D721Med (cell line): Measurements from ENCODE around the gene CDK5RAP2.

Experiments
- DNase-seq: peaks from one replicate; pipeline ENCODE4 v3.0.0; 2011; ENCODE audit warnings: low spot score; ENCODE audit not compliant: insufficient read length
- FAIRE-seq: peaks from 2 replicates; lab custom pipeline; 2011; peaks lifted over from hg19 to GRCh38; lab: Jason Lieb, UNC
- CTCF ChIP-seq: IDR thresholded peaks from 2 replicates; pipeline ENCODE4 v1.5.1; 2012; ENCODE audit warnings: mild to moderate bottlenecking, control low read depth; ENCODE audit not compliant: insufficient read depth; ENCODE audit errors: missing control alignments

Gene CDK5RAP2

GRCh38 chr9:120621941-120622340, 42.0 kb upstream of the CDK5RAP2 start:
- DNase-seq, result no peak
- FAIRE-seq, result no peak
- no peak for TF ChIP-seq CTCF

- FAIRE-seq, result peak; percentile 29
- DNase-seq, result peak; percentile 36
- TF ChIP-seq CTCF, result peak; percentile 86
Observed at GRCh38 chr9:120619751-120620655, 40.0 kb upstream of the CDK5RAP2 start.

GRCh38 chr9:120616966-120617935, 37.3 kb upstream of the CDK5RAP2 start:
- no peak for FAIRE-seq
- DNase-seq, result no peak
- no peak for TF ChIP-seq CTCF

- DNase-seq (no peak), FAIRE-seq (no peak)
- peak; percentile 71 for TF ChIP-seq CTCF
Observed at GRCh38 chr9:120612218-120612617, 32.3 kb upstream of the CDK5RAP2 start.

GRCh38 chr9:120611690-120612068, 31.7 kb upstream of the CDK5RAP2 start:
- FAIRE-seq (no peak), DNase-seq (no peak)
- TF ChIP-seq CTCF, result no peak

- FAIRE-seq, result no peak
- DNase-seq, result no peak
- TF ChIP-seq CTCF, result peak; percentile 19
Observed at GRCh38 chr9:120610975-120611689, 31.2 kb upstream of the CDK5RAP2 start.
